Activated CD4-positive, alpha-beta T cell treated with anti-CD3 and anti-CD28 coated beads for 24 hours (primary cell): ENCODE measurements around the gene MAML2.

ENCODE experiments used
- DNase-seq, 2 donors: peaks; one replicate each; pipeline ENCODE4 v3.0.0-alpha.2; 2020; ENCODE audit warnings: low read depth in 2 of 2

MAML2 gene

DNA sequence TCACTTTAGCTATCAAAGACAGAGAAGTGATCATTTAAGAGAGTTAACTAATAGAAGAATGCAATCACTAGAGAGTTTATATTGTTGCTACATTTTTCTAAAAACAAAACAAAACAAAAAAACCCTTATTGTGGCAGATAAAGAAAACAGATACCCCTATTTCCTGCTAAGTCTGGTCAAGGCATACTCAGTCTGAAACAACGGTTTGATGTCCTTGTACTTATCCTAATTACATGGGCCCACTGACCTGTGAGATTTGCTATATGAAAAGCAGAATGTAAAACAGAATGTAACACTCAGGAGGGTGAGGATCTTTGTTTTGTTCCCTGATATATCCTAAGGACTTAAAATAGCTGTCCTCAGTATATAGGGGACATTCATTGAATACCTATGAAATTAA, 24.6 kb downstream of the MAML2 start:
- DNase-seq = no peak

DNA sequence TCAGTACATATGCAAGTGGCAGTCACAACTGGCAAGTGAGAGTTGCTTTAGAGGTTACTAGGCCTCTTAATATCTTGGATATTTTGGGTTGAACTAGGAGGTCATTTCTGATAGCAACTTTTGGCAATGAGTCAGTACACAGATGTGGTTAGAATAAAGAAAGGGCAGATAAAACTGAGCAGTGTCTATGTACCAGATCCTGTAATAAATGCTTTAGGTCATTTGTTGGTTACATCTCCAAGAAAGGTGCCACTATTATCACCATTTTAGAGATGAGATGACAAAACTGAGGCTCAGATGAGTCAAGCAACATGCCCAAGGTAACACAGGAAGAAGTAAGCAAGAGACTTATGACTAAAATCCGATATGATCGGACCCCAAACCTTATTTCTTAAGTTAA, 25.0 kb downstream of the MAML2 start:
- DNase-seq = no peak

DNA sequence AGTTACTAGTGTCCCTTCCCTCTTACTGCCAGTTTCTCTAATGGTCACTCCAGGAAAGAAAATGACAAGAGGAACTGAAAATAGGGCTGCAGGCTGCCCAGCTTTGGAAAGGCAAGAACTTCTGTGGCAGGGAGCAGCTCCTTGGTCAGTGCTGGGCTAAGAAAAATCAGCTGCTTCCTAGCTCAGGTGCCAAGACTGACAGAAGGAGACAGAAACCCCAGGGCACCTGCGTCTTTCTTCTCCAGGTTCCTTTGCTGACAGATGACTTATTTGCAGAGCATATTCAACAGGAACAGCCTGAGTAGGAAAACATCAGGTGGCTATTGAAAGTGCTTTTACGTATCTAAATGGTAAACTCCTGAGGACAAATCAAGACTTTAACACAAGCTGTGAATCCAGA, 25.4 kb downstream of the MAML2 start:
- no peak for DNase-seq

DNA sequence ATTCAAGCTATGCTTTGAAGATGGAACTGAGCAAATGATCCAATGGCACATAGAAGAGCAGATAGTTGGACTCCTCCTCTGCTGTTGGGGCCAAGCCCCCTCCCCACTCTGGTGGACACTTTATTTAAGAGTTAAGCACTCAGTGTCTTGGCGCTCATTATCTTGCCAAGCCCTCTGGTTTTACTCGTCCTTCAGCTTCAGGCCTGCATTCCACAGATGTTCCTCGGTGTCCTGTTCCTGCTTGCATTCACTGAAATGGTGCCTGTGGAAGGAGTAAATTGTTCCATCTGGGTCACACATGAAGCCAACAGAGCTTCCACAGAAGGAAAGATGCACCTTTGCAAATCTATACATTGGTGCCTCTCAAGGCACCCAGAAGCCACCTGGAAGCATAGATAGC, 26.1 kb downstream of the MAML2 start:
- no peak for DNase-seq

DNA sequence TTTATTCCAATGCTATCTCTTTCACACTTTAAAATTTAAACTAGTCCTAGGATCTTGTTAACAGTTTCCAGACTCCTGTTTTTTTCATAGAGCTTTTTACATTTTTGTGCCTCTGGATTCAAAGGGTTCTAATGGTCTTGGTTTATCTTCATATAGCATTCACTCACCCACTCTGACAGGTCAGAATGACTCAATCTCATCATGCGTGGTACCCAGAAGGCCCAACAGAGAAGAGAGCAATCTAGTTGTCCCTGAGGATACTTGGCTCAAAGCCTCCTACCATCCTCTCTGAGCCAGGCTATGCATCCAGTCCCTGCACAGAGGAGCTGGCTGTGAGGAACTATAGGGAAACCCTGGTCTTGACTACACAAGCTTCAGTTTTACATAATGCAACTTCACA, 27.5 kb downstream of the MAML2 start:
- DNase-seq = no peak

DNA sequence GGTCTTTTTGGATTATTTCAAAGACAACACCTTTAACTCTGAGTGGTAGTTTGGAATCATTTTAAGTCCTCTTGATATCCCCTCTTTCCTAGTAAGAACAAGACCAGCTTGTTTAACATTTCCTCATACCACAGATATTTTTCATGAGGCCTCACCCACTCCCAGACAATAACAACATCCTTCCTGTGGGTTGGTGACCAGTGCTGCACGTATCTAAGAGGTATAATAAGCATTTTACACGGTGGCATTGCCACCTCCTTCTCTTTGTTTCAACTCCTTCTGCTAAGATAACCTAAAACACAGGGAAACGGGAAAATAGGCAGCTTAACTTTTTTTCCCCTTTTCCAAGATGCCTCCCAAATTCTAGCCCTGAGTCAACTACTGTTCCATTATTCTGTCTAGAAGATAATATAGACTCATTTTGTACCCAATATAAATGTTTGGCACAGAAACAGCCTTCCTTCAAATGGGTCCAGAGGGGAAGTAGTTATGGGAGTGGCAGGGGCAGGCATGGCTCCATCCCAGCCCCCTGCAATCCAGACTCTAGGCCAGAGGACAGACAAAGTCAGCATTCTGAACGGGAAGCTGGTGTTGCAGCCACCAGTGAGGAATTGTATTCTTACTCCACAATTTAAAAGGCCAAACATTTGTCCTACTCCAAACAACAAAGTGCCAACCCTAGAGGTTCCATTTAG, 28.5 kb downstream of the MAML2 start:
- DNase-seq = no peak

DNA sequence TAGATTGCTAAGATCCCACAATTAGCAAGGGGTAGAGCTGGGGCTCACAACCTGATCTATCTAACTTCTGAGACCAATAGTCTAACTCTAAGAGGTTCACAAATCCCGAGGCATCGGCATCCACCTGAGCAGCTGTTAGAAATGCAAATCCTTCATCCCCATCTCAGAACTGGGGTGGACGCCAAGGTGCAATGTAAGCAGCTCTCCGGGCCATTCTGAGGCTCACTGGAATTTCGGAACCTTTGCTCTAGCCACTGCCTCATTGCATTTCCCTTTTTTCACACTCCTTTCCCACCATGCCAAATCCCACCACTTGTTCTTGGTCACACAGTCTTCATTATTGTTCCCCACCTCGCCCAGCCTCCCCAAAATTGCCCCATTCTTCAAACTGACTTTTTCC, 29.8 kb downstream of the MAML2 start:
- DNase-seq = no peak

DNA sequence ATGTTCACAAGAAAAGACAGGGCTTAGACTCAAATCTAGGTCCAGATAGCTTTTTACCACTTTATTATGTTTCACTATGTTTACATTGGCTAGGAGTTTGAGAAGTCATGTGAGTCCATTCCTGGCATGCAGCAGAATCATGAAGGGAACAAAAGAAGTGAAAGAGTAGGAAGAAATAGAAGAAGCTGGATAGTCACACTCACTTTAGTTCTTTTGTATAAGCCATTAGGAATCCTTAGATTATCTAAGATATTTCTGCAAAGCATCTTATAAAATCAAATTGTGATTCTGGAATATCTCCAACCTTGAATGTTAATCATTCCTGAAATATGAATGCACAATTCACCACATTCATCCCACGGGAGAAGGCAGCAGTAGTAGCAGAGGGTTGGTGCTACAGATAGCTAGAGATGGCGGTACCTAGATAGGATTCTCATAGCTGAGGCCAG, 31.9 kb downstream of the MAML2 start:
- DNase-seq = no peak

DNA sequence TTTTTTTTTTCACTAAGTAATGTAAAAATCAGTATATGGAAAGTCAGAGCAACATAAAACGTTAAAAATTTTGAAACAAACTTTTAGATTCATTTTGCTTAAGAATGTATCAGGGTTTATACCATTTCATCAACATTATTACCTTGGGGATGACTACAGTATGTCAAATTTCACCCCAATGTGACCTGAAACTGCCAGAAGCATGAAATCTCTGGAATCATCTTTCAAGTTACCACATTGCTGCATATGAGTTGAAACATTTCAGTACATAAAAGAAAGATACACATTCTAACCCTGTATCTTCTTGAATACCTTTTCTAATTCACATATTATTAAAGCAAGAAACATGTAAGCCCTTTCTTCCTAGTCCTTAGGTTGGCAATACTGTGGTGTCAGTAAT, 32.8 kb downstream of the MAML2 start:
- DNase-seq = no peak

DNA sequence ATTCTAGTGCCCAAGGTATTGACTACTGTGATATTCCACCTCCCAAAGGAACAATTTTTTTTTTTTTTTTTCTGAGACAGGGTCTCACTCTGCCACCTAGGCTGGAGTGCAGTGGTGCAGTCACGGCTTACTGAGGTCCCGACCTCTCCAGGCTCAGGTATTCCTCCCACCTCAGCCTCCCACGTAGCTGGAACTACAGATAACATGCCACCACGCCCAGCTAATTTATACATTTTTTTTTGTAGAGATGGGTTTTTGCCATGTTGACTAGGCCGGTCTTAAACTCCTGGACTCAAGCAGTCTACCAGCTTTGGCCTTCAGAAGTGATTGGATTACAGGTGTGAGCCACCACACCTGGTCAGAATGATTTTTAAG, 33.4 kb downstream of the MAML2 start:
- DNase-seq = no peak

DNA sequence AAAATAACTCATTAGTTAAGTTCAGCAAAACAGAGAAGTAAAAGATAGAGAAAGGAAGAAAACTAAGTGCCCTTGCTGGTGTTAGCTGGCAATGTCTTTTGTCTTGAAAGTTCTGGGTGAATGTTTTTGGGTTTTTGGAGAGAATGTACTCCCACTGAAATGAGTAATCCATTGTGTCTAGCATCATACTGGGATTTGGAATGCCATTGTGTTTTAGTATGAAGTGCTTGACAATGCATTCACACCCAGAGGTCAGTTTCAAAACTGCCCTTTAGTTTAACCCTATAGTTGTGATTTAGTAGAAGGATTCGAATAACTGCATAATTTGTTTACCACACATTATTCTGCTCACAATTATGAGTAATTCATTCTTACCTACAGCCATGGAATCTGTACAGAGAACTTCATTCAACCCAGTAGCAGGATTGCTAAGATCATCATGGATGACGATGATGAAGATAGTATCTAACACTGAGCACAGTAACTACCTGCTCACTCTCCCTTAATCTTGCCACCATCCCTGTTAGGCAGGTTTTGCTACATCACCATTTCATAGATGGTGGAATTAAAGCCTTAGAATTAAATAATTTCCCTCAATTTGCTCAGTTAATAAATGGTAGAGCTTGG, 33.9 kb downstream of the MAML2 start:
- no peak for DNase-seq

DNA sequence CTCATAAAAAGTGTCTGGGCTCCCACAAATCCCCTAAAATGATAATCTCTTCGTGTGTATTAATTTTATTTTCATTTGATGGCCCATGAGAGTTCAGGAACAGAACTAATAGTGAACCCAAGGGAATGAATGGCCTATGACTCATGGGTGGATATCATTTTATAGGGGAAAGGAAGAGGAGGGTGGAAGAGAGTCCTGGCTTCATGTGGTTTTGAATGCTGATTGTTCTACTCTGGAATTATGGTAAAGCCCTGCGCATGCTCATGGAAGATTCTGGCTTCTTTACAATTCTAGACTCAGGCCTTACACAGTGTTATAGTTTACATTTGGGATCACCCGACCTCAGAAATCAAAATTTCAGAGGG, 35.2 kb downstream of the MAML2 start:
- DNase-seq = no peak

DNA sequence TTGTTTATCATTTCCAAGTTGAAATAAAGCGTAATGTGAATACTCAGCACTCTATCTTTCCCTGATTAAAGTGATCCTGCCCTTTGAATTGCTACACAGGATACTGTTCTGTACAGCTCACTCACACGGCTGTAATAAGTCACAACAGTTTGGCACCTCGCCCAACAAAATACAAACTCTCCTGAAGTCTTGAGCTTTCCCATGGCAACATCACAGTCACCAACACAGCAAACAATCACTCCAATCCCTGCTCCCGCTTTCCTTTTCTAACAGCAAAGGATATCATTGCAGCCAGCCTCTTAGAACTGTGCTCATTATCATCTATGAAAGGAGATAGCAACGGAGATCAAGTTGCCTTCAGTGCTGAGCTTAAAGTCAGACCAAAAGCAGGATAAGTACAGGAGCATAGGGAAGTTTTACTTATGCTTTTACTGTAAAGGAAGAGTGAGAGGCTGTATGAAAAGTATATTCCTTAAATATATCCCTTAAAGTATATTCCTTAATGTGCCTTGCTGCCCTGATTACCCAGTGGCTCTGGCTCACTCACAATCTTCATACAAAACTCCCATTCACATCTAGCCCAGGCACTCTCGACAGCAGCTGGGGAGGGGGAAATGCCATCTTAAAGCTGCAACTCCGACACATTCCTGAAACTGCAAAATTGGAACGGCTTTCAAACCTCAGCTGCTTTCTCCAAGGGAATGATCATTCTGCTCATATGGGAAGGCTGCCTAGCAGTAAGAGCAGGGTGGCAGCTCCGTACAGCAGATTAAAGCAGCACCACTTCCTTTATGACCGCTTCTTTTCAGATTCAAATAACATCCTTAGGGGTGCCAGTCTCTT, 35.8 kb downstream of the MAML2 start:
- DNase-seq = no peak

DNA sequence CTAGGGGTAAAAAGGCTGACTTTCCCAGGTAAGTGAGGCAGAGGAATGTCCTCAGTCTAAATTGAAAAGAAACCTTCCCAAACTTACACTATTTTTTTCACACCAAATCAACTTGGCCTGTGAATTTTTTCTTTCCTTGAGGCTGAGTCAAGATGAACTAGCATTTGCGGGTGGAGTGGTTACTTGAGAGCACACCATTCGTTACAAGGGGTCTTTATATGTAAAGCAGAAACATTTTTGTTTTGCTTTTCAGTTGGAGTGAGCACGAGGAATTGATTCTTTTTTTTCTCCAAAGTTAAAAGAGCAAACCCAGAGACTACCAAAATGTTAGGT, 36.4 kb downstream of the MAML2 start:
- no peak for DNase-seq

DNA sequence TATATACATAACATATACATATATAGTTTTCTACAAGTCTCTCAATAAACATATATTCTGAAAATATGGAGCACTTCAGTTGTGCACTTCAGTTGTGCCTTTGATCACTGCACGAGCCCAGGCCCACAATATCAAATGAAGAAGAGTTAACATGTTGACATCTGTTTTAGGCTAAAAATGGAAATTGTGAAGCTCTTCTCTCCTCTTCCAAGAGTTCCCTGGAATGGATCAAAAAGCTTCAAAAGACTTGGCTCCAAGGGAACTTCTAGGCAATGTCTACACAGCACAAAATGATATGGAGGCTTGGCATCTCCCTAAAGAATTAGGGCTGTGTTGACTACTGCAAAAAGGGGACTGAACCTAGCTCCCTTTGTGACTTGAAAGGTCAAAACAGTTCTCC, 36.9 kb downstream of the MAML2 start:
- DNase-seq = no peak

DNA sequence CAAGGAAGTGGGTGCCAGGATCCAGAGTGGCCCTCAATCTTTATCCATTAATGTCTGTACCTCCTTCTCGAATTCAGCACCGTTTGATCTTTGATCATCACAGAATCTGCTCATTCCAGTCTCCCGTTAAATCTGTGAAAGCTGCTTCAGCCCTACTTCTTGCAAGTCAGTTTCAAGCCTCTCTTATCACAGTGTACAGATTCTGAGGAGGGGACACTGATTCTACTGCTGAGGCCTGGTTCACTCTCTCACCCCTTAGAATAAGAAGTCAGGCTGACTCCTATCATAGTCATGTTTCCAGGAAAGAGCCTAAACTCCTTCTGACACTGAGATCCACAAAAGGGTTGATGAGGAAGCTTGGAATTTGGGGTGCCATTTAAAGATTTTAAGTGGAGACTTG, 39.0 kb downstream of the MAML2 start:
- no peak for DNase-seq

DNA sequence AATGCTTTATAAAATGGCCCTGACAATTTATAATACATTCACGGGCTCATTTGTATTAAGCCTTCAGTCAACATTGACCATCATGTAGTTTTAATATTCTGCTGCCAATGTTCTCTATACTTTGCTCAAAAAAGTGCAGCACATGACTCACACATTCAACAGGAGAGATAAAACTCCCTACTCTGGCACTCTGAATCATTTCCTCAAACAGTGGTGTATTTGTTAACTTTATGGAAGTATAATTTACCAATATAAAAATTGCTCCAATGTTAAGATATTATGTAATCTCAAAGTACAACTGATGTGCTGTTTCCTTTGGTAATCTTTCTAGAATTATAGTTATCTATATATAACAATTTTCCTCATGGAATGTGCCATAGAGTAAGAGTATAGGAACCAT, 39.9 kb downstream of the MAML2 start:
- no peak for DNase-seq

DNA sequence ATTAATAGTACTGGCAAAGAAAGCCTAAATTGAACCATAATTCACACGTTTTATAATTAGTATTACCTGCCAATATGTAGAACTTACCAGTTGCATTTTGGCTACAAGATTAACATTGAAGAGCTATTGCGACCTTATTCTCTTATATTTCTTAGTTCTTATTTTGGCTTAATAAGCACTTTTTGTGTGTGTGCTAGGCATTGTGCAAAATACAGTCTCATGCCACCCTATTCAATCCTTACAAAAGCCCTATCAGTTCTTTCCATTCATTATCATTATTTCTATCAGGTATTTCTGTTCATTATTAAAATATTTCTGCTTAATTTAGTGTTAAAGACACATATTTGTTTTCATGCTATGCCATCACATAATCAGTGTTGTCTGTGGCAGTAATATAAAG, 41.2 kb downstream of the MAML2 start:
- no peak for DNase-seq

DNA sequence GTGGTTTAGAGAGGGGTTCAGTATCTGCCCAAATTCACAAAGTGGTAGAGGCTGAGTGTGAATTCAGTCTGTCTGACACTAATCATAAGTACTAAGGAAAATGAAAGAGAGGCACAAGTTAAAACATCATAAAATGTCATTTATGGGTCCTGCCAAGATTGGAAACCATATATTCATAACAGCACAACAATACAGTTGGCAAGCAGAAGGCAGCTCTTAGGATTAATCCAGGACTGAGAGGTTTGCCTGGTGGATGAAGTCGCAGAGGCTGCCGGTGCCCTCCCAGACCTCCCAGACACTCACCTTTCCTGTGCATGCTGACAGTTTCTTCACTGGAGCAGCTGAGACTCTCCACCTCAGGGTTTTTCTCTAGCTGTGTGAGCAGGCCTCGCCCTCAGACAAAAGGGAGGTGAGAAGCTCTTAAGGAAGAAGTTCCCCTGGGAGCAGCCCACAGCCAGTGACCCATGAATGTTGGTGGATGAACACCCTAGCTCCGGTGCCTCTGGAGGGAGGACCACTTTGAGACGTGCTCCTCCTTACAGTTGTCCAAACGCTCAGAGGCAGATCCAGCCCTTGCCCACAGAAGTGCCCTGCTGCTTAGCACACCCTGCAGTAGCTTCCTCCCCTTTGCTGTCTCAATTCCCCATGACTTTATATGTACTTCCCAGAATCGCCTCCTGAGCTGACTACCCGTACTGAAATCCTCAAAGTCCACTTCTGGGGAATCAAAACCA, 43.7 kb downstream of the MAML2 start:
- no peak for DNase-seq

DNA sequence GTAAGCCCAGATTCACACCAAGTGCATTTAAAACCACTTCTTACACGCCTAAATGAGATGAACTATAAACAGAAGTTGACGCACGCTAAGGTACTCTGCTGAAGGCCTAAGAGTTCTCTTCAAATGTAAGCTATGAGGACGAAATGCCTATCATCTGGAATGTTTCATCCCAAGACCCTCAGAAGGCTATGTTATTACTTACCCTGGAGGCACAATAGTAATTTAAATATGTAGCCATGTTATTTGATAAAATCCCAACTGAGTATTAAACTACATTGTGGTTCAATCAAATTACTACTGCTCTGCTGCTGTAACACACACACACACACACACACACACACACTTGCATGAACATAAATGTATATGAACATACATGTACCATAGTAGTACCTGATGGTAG, 47.6 kb downstream of the MAML2 start:
- no peak for DNase-seq

DNA sequence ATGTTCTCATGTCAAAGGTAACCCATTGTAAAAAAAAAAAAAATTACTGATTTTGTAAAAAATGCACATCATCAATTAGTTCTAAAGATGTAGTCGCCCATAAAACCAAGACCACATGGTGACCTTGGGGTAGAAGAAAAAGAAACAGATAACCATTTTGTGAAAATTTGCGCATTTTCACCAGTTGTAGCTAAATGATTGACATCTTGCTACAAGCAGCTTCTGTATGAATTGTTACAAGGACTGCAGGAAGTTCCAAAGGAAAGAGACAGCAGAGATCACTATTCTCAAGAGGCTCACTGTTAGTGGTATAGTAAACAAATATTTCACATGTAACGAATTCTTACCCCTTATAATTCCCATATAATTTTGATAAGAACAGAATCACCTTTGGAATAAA, 48.7 kb downstream of the MAML2 start:
- DNase-seq = no peak

DNA sequence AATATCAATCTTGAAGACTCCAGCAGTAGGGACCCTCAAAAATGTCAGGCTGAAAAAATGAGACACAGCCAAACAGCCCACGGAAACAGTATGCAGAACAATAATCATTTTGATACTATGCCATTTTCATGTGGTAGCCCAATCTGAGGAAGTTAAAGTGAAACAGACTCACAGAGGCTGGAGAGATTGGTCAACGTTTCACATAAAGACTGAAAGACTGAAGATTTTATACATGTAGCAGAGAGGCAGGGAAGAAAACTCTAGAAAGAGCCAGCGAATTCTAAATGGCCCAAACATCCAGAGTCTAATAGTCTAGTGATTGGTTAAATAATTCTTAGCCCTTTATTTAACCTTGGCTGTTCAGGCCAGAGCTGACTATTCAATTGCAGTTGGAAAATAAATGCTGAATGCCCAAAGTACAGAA, 49.4 kb downstream of the MAML2 start:
- no peak for DNase-seq

DNA sequence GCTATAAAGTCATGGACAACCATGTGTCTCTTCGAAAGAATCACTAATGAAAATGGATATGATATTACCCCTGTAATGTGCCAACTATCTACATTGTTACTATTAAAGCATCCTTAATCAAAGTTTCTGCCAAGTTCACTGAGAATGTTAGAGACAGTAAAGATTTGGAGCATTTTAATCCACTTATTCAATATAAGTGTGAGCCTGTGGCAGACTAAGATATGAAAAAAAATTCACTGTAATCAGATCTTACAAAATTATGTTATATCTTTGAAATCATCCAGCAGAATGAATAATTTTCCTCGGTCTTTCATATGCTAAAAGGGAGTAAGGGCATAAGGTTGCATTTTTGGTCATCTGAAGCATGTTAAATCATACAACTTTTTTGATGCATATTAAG, 49.9 kb downstream of the MAML2 start:
- no peak for DNase-seq
